Liver (tissue), 9 donors: Measurements from ENCODE around the gene FSCN2. TPM values are rescaled to one million over a fixed set of nuclear protein-coding genes. Genes with fewer than 3 reads are reported as not detected.

ENCODE experiments used
- DNase-seq: peaks from one replicate; pipeline ENCODE4 v3.0.0-alpha.2; 2017; ENCODE audit warnings: low spot score
- H3K27ac ChIP-seq, 2 donors: one replicate each; pipeline ENCODE4 v1.7.0; 2013; ENCODE audit warnings: inconsistent platforms in 2 of 2, low read length in 2 of 2, control low read depth in 1 of 2, low read depth in 1 of 2, mild to moderate bottlenecking in 1 of 2
- H3K27me3 ChIP-seq, 4 donors: one replicate each; pipeline versions ENCODE4 v1.6.1 to v1.7.0; 2013; ENCODE audit warnings: low read length in 3 of 4, inconsistent platforms in 1 of 4, mild to moderate bottlenecking in 1 of 4, moderate library complexity in 1 of 4; ENCODE audit not compliant: control insufficient read depth in 4 of 4, insufficient read depth in 4 of 4
- H3K36me3 ChIP-seq, 4 donors: one replicate each; pipeline versions ENCODE4 v1.6.1 to v1.7.0; 2013; ENCODE audit warnings: low read length in 3 of 4, mild to moderate bottlenecking in 3 of 4, low read depth in 1 of 4, moderate library complexity in 1 of 4; ENCODE audit not compliant: control insufficient read depth in 4 of 4, insufficient read depth in 3 of 4
- H3K4me1 ChIP-seq, 4 donors: one replicate each; pipeline versions ENCODE4 v1.6.1 to v1.7.0; 2013; ENCODE audit warnings: low read length in 3 of 4, mild to moderate bottlenecking in 3 of 4, moderate library complexity in 1 of 4; ENCODE audit not compliant: control insufficient read depth in 4 of 4, insufficient read depth in 4 of 4
- H3K4me3 ChIP-seq, 3 donors: one replicate each; pipeline versions ENCODE4 v1.6.1 to v1.7.0; 2013; ENCODE audit warnings: low read length in 3 of 3, control low read depth in 1 of 3, low read depth in 1 of 3, mild to moderate bottlenecking in 1 of 3
- H3K9ac ChIP-seq, 2 donors: one replicate each; pipeline ENCODE4 v1.7.0; 2013; ENCODE audit warnings: low read length in 2 of 2, mild to moderate bottlenecking in 2 of 2, moderate library complexity in 2 of 2, control low read depth in 1 of 2, low read depth in 1 of 2
- H3K9me3 ChIP-seq, 4 donors: one replicate each; pipeline versions ENCODE4 v1.6.1 to v1.7.0; 2013; ENCODE audit warnings: low read length in 3 of 4; ENCODE audit not compliant: control insufficient read depth in 4 of 4
- CTCF ChIP-seq: fragments of 150-350 bp; IDR thresholded peaks from 2 replicates; pipeline ENCODE4 v1.5.1; 2017; ENCODE audit warnings: improper control_type of control experiment, low read depth, low read length; ENCODE audit not compliant: missing input control
- EGR1 ChIP-seq, 2 donors: IDR thresholded peaks; 2 replicates each; pipeline ENCODE4 v1.6.1; 2016 to 2018; ENCODE audit warnings: antibody characterized with exemption in 2 of 2, low read depth in 2 of 2
- FOXA1 ChIP-seq: IDR thresholded peaks from 2 replicates; pipeline ENCODE4 v1.6.1; 2016; ENCODE audit warnings: antibody characterized with exemption
- FOXA2 ChIP-seq: IDR thresholded peaks from 2 replicates; pipeline ENCODE4 v1.6.1; 2016; ENCODE audit warnings: antibody characterized with exemption
- GABPA ChIP-seq, 2 donors: IDR thresholded peaks in 1 of 2; conservative IDR thresholded peaks in 1 of 2; 2 replicates each; pipeline ENCODE4 v1.6.1; 2016; ENCODE audit warnings: antibody characterized with exemption in 2 of 2, mild to moderate bottlenecking in 1 of 2, moderate library complexity in 1 of 2
- HNF4A ChIP-seq, 2 donors: conservative IDR thresholded peaks; 2 replicates each; pipeline ENCODE4 v1.6.1; 2016; ENCODE audit warnings: antibody characterized with exemption in 2 of 2, mild to moderate bottlenecking in 2 of 2
- HNF4G ChIP-seq: IDR thresholded peaks from 2 replicates; pipeline ENCODE4 v1.6.1; 2016; ENCODE audit warnings: antibody characterized with exemption
- JUND ChIP-seq, 2 donors: IDR thresholded peaks; 2 replicates each; pipeline ENCODE4 v1.6.1; 2016; ENCODE audit warnings: antibody characterized with exemption in 2 of 2
- NR2F2 ChIP-seq: IDR thresholded peaks from 2 replicates; pipeline ENCODE4 v1.6.1; 2016; ENCODE audit warnings: antibody characterized with exemption
- RAD21 ChIP-seq, 2 donors: IDR thresholded peaks; 2 replicates each; pipeline ENCODE4 v1.6.1; 2016; ENCODE audit warnings: antibody characterized with exemption in 2 of 2, mild to moderate bottlenecking in 2 of 2
- REST ChIP-seq: IDR thresholded peaks from 2 replicates; pipeline ENCODE4 v1.6.1; 2016; ENCODE audit warnings: antibody characterized with exemption, mild to moderate bottlenecking
- RXRA ChIP-seq, 2 donors: IDR thresholded peaks; 2 replicates each; pipeline ENCODE4 v1.6.1; 2017 to 2018; ENCODE audit warnings: antibody characterized with exemption in 2 of 2, mild to moderate bottlenecking in 1 of 2
- SP1 ChIP-seq: IDR thresholded peaks from 2 replicates; pipeline ENCODE4 v1.6.1; 2018; ENCODE audit warnings: antibody characterized with exemption, mild to moderate bottlenecking
- TAF1 ChIP-seq: conservative IDR thresholded peaks from 2 replicates; pipeline ENCODE4 v1.6.1; 2016; ENCODE audit warnings: antibody characterized with exemption, mild to moderate bottlenecking
- YY1 ChIP-seq: IDR thresholded peaks from 2 replicates; pipeline ENCODE4 v1.6.1; 2016; ENCODE audit warnings: antibody characterized with exemption, mild to moderate bottlenecking
- WGBS: extraction: QIAGEN DNeasy Blood & Tissue Kit; methylation state at CpG from one replicate; pipeline ENCODE4 v1.1.7; 2013; 5-methylcytosine and 5-hydroxymethylcytosine counted together
- polyA plus RNA-seq, 2 donors: library from polyadenylated mRNA; stranded (reverse) in 1 of 2; unstranded in 1 of 2; fragments of 200-250 nt in 1 of 2; fragments of >200 nt in 1 of 2; fragmentation: Nextera tagmentation in 1 of 2; extraction: Ambion mirVana in 1 of 2; gene quantifications; one replicate each; pipeline versions ENCODE4 v1.2.1 to v1.2.3, GENCODE V29; 2013 to 2015
- total RNA-seq, 2 donors: library from RNA; depleted of rRNA; stranded (reverse); fragments of >200 nt; gene quantifications; one replicate each; pipeline ENCODE4 v1.2.3, GENCODE V29; 2014
- TF ChIP-seq, protein P1 (sequence below): IDR thresholded peaks from 2 replicates; pipeline ENCODE4 v1.6.1; 2016; ENCODE audit warnings: antibody characterized with exemption
- TF ChIP-seq, protein P2 (sequence below): IDR thresholded peaks from 2 replicates; pipeline ENCODE4 v1.6.1; 2016; ENCODE audit warnings: antibody characterized with exemption
- TF ChIP-seq, protein P3 (sequence below): IDR thresholded peaks from 2 replicates; pipeline ENCODE4 v1.6.1; 2016; ENCODE audit warnings: antibody characterized with exemption
- donor health status: healthy.
- donor health status: healthy.
- donor health status: healthy.
- donor health status: healthy.
- donor health status: healthy.

The FSCN2 gene
- total and polyA plus RNA-seq, 4 donors: 0.09 to 0.42 TPM; not detected in 2

GRCh38 chr17:81518785-81519283 lies 9.3 kb upstream of the FSCN2 start (continued):
- TF ChIP-seq REST (no peak), RAD21 (IDR thresholded peaks at IDR 0.05) (no peak), JUND (IDR thresholded peaks at IDR 0.05) (no peak)

GRCh38 chr17:81519284-81520020 lies 8.7 kb upstream of the FSCN2 start:
- Histone ChIP-seq H3K27ac (peak overlapping the region in 1 of 2 donors; percentile 35), H3K4me1 (peaks cover 2 to 23% (median 10%) of the 10 kb centered on the region in 4 donors), H3K27me3 (no peaks in the 10 kb centered on the region), H3K4me3 (peak overlapping the region in 1 of 3 donors; percentile 33), H3K36me3 (no peaks in the 10 kb centered on the region), H3K9me3 (no peaks in the 10 kb centered on the region), H3K9ac (no peak overlapping the region)
- 6% methylated on average over 61 of the region's 61 CpGs for WGBS
- DNase-seq: no peak
- TF ChIP-seq CTCF (peak; percentile 47), NR2F2 (no peak), RAD21 (IDR thresholded peaks at IDR 0.05) (peak in 1 of 2 donors; percentile 50), FOXA1 (no peak)

DNA sequence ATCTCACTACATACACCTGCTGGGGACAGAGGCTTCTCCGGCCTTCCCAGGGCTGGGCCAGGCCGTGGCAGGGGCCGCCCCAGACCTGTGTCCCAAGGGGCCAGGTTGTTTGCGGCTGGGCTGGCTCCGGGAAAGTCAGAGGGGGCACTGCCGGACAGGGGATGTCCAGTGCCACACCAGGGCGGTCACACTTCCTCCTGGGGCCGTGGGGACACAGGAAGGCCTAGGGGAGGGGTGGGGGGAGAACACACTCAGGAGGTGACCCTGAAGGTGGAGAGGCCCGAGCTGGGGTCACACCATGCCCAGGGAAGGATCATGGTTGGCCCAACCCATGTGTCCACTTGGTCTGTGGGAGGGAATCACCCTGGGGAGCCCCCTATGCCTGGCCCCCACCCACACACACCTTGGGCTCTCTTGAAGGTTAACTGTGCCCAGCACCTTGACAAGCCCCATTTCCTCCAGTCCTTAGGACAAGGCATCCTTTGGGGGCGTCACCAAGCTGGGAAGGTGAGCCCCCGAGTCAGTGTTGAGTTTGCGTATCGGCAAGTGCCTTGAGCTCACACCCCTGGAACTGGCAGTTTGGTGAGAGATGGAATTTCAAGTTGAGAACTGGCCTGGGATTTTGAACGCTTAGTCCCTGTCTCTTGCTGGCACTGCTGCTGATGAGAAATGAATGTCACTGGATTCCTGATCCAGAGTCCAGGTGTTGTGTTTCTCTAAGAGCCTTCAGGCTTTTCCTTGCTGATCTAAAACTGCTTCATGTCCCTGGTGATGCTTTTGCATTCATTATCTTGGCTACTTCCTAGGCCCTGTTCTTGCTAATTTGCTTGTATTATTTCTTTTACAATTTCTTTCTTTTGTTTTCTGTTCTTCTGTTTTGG lies 7.9 kb upstream of the FSCN2 start:
- Histone ChIP-seq H3K4me1 (peaks cover 2 to 23% (median 10%) of the 10 kb centered on the region in 4 donors), H3K9me3 (no peaks in the 10 kb centered on the region), H3K9ac (no peak overlapping the region), H3K4me3 (no peak overlapping the region), H3K27me3 (no peaks in the 10 kb centered on the region), H3K27ac (no peak overlapping the region), H3K36me3 (no peaks in the 10 kb centered on the region)
- WGBS: 76% methylated on average over 14 of the region's 14 CpGs
- no peak for DNase-seq
- TF ChIP-seq EGR1 (IDR thresholded peaks at IDR 0.05; ENCODE audit: low read depth in 2 of 2): no peak
- TF ChIP-seq YY1: no peak
- TF ChIP-seq TAF1: no peak
- no peak for TF ChIP-seq FOXA1
- TF ChIP-seq, protein P1, sequence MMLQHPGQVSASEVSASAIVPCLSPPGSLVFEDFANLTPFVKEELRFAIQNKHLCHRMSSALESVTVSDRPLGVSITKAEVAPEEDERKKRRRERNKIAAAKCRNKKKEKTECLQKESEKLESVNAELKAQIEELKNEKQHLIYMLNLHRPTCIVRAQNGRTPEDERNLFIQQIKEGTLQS: no peak
- no peak for TF ChIP-seq RXRA (IDR thresholded peaks at IDR 0.05)
- TF ChIP-seq, protein P2, sequence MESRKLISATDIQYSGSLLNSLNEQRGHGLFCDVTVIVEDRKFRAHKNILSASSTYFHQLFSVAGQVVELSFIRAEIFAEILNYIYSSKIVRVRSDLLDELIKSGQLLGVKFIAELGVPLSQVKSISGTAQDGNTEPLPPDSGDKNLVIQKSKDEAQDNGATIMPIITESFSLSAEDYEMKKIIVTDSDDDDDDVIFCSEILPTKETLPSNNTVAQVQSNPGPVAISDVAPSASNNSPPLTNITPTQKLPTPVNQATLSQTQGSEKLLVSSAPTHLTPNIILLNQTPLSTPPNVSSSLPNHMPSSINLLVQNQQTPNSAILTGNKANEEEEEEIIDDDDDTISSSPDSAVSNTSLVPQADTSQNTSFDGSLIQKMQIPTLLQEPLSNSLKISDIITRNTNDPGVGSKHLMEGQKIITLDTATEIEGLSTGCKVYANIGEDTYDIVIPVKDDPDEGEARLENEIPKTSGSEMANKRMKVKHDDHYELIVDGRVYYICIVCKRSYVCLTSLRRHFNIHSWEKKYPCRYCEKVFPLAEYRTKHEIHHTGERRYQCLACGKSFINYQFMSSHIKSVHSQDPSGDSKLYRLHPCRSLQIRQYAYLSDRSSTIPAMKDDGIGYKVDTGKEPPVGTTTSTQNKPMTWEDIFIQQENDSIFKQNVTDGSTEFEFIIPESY: no peak
- TF ChIP-seq RAD21 (IDR thresholded peaks at IDR 0.05): no peak
- no peak for TF ChIP-seq NR2F2
- TF ChIP-seq FOXA2: no peak
- no peak for TF ChIP-seq HNF4G
- no peak for TF ChIP-seq HNF4A (conservative IDR thresholded peaks at IDR 0.05)
- TF ChIP-seq, protein P3, sequence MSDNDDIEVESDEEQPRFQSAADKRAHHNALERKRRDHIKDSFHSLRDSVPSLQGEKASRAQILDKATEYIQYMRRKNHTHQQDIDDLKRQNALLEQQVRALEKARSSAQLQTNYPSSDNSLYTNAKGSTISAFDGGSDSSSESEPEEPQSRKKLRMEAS: no peak
- no peak for TF ChIP-seq SP1
- TF ChIP-seq GABPA (IDR thresholded peaks at IDR 0.05 in 1 of 2, conservative IDR thresholded peaks at IDR 0.05 in 1 of 2): no peak
- no peak for TF ChIP-seq CTCF
